H1 (cell line): ENCODE data around the gene CAGE1. TPM values are rescaled to one million over a fixed set of nuclear protein-coding genes. Genes with fewer than 3 reads are reported as not detected.

Source experiments
- MAFK ChIP-seq: IDR thresholded peaks from 2 replicates; pipeline ENCODE4 v1.6.1; 2012; ENCODE audit warnings: low read depth, mild to moderate bottlenecking, improper control_type of control experiment, low read length
- polyA plus RNA-seq, 7 experiments: library from polyadenylated mRNA; depleted of rRNA in 3 of 7; stranded (reverse) in 5 of 7; unstranded in 2 of 7; fragments of >200 nt in 5 of 7; fragments of 200-250 nt in 2 of 7; gene quantifications; 1 replicate in 5 of 7; 2 replicates in 1 of 7; 4 replicates in 1 of 7; pipeline versions ENCODE4 v1.2.1 to v1.2.3, GENCODE V29; 2011 to 2013; ENCODE audit warnings: missing spikeins in 2 of 7, mixed read lengths in 2 of 7
- total RNA-seq: library from RNA; stranded (reverse); fragmentation: NEBNext Ultra II Directional; extraction: Animal tissue kit (Norgen Biotek cat#: 25700); gene quantifications from 2 replicates; pipeline ENCODE4 v1.2.1, GENCODE V29; 2021

Gene CAGE1
- total and polyA plus RNA-seq, 2 of the 8 experiments (the other 6 are each of a cell fraction or from before 2014, with no cell fraction given) = 0.09 TPM; not detected in 1

GRCh38 chr6:7406743-7407142 is 17.2 kb upstream of the CAGE1 start (continued):
- no peak for TF ChIP-seq MAFK
